Cortex of kidney (tissue), 1 donor: ENCODE results near the gene NKX3-2.

Experiments
- DNase-seq: peaks from one replicate; lab custom pipeline; 2025; lab: John Stamatoyannopoulos, UW

The NKX3-2 gene

GRCh38 chr4:13498469-13498868 is 45.8 kb downstream of the NKX3-2 start:
- DNase-seq = no peak

GRCh38 chr4:13496605-13497004 is 47.7 kb downstream of the NKX3-2 start:
- no peak for DNase-seq

- no peak for DNase-seq
Observed at GRCh38 chr4:13495753-13496152, 48.6 kb downstream of the NKX3-2 start.

GRCh38 chr4:13493793-13494192 is 50.5 kb downstream of the NKX3-2 start:
- no peak for DNase-seq

GRCh38 chr4:13492747-13493146 is 51.6 kb downstream of the NKX3-2 start:
- no peak for DNase-seq
